ENCODE measurements around the gene FSIP1.

FSIP1 gene

GRCh38 chr15:39645138-39645975 lies 137.3 kb downstream of the FSIP1 start:
- no peak for DNase-seq (ENCODE audit: low read depth)

GRCh38 chr15:39644136-39644535 lies 138.5 kb downstream of the FSIP1 start:
- no peak for DNase-seq (ENCODE audit: low read depth)

- no peak for DNase-seq (ENCODE audit: low read depth)
These were observed 138.9 kb downstream of the FSIP1 start for GRCh38 chr15:39643727-39644126.

GRCh38 chr15:39642011-39642640 lies 140.5 kb downstream of the FSIP1 start:
- peak; percentile 85 for DNase-seq (ENCODE audit: low read depth)

- DNase-seq (ENCODE audit: low read depth): peak; percentile 74
These were observed 141.3 kb downstream of the FSIP1 start for GRCh38 chr15:39641191-39641889.

GRCh38 chr15:39640665-39641064 lies 142.0 kb downstream of the FSIP1 start:
- DNase-seq (ENCODE audit: low read depth): no peak

- no peak for DNase-seq (ENCODE audit: low read depth)
These were observed 143.6 kb downstream of the FSIP1 start for GRCh38 chr15:39639037-39639436.

GRCh38 chr15:39638041-39638440 lies 144.6 kb downstream of the FSIP1 start:
- no peak for DNase-seq (ENCODE audit: low read depth)

GRCh38 chr15:39631357-39631756 lies 151.3 kb downstream of the FSIP1 start:
- DNase-seq (ENCODE audit: low read depth): peak; percentile 81

- DNase-seq (ENCODE audit: low read depth): peak; percentile 62
These were observed 152.7 kb downstream of the FSIP1 start for GRCh38 chr15:39629906-39630305.

GRCh38 chr15:39629371-39629770 lies 153.3 kb downstream of the FSIP1 start:
- peak; percentile 81 for DNase-seq (ENCODE audit: low read depth)

- no peak for DNase-seq (ENCODE audit: low read depth)
These were observed 153.9 kb downstream of the FSIP1 start for GRCh38 chr15:39628546-39629257.

GRCh38 chr15:39628144-39628508 lies 154.5 kb downstream of the FSIP1 start:
- DNase-seq (ENCODE audit: low read depth): peak; percentile 40

GRCh38 chr15:39627451-39628143 lies 155.0 kb downstream of the FSIP1 start:
- DNase-seq (ENCODE audit: low read depth): no peak

GRCh38 chr15:39625856-39626255 lies 156.8 kb downstream of the FSIP1 start:
- DNase-seq (ENCODE audit: low read depth): peak; percentile 81

GRCh38 chr15:39625451-39625850 lies 157.2 kb downstream of the FSIP1 start:
- no peak for DNase-seq (ENCODE audit: low read depth)

GRCh38 chr15:39624806-39625205 lies 157.8 kb downstream of the FSIP1 start:
- peak; percentile 98 for DNase-seq (ENCODE audit: low read depth)

GRCh38 chr15:39623529-39623931 lies 159.1 kb downstream of the FSIP1 start:
- DNase-seq (ENCODE audit: low read depth): no peak

GRCh38 chr15:39622660-39623516 lies 159.8 kb downstream of the FSIP1 start:
- DNase-seq (ENCODE audit: low read depth): no peak

GRCh38 chr15:39621976-39622375 lies 160.7 kb downstream of the FSIP1 start:
- no peak for DNase-seq (ENCODE audit: low read depth)

GRCh38 chr15:39621210-39621609 lies 161.4 kb downstream of the FSIP1 start:
- DNase-seq (ENCODE audit: low read depth): peak; percentile 64
